Neural cell (in vitro differentiated cells): Measurements from ENCODE around the gene TCOF1.

Source experiments
- EP300 ChIP-seq: fragments of 450-650 bp; conservative IDR thresholded peaks from 2 replicates; pipeline ENCODE4 v1.6.1; 2014; ENCODE audit warnings: antibody characterized with exemption, mild to moderate bottlenecking, moderate library complexity; ENCODE audit not compliant: poor library complexity, severe bottlenecking
- EZH2 ChIP-seq: fragments of 200-600, 300-800 bp; shearing (Covaris generic), sonication (generic); IDR thresholded peaks from 2 replicates; pipeline ENCODE4 v1.6.1; 2014; ENCODE audit warnings: antibody characterized with exemption, low read length, borderline replicate concordance, mild to moderate bottlenecking; ENCODE audit not compliant: insufficient read depth, poor library complexity, severe bottlenecking
- MXI1 ChIP-seq: fragments of 450-650 bp; conservative IDR thresholded peaks from 2 replicates; pipeline ENCODE4 v1.6.1; 2014; ENCODE audit warnings: antibody characterized with exemption, mild to moderate bottlenecking; ENCODE audit not compliant: poor library complexity, severe bottlenecking
- POLR2AphosphoS5 ChIP-seq: IDR thresholded peaks from 2 replicates; pipeline ENCODE4 v1.6.1; 2012
- RAD21 ChIP-seq: fragments of 450-650 bp; conservative IDR thresholded peaks from 2 replicates; pipeline ENCODE4 v1.6.1; 2014; ENCODE audit warnings: antibody characterized with exemption, mild to moderate bottlenecking, moderate library complexity
- SMC3 ChIP-seq: fragments of 450-650 bp; conservative IDR thresholded peaks from 2 replicates; pipeline ENCODE4 v1.6.1; 2014; ENCODE audit warnings: antibody characterized with exemption, mild to moderate bottlenecking, moderate library complexity; ENCODE audit not compliant: poor library complexity
- TAF1 ChIP-seq: IDR thresholded peaks from 2 replicates; pipeline ENCODE4 v1.6.1; 2012; ENCODE audit warnings: low read depth
- TF ChIP-seq, protein P1 (sequence below): fragments of 450-650 bp; IDR thresholded peaks from 2 replicates; pipeline ENCODE4 v1.5.1; 2014; ENCODE audit warnings: antibody characterized with exemption, mild to moderate bottlenecking, moderate library complexity; ENCODE audit not compliant: poor library complexity, severe bottlenecking

DNA sequence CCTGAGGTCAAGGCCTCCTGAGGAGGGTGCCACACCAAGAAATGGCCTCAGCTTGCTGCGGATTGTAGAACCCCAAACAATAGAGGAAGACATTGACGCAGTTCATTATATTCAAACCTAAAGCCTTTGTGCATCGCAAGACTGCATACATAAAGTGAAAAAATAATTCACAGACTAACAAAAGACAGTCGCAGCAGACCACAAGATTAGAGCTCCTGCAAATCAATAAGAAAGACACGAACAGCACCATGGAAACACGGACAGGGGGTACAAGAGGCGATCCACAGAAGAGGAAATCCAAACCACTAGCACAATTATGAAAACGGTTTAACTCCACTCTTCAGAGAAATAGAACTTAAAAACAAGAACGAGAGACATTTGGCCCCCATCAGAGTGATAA, 10.0 kb upstream of the TCOF1 start:
- TF ChIP-seq, protein P1, sequence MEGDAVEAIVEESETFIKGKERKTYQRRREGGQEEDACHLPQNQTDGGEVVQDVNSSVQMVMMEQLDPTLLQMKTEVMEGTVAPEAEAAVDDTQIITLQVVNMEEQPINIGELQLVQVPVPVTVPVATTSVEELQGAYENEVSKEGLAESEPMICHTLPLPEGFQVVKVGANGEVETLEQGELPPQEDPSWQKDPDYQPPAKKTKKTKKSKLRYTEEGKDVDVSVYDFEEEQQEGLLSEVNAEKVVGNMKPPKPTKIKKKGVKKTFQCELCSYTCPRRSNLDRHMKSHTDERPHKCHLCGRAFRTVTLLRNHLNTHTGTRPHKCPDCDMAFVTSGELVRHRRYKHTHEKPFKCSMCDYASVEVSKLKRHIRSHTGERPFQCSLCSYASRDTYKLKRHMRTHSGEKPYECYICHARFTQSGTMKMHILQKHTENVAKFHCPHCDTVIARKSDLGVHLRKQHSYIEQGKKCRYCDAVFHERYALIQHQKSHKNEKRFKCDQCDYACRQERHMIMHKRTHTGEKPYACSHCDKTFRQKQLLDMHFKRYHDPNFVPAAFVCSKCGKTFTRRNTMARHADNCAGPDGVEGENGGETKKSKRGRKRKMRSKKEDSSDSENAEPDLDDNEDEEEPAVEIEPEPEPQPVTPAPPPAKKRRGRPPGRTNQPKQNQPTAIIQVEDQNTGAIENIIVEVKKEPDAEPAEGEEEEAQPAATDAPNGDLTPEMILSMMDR = no peak
- TF ChIP-seq EZH2 = no peak
- no peak for TF ChIP-seq POLR2AphosphoS5
- no peak for TF ChIP-seq TAF1
- TF ChIP-seq MXI1 = no peak
- no peak for TF ChIP-seq SMC3
- TF ChIP-seq RAD21 = no peak
- no peak for TF ChIP-seq EP300
